Mesendoderm (in vitro differentiated cells): ENCODE measurements around the gene ATXN7L1.

Source experiments
- DNase-seq: peaks from one replicate; pipeline ENCODE4 v3.0.0; 2013
- H2AK5ac ChIP-seq: 2 replicates; pipeline ENCODE4 v1.6.1; 2013; ENCODE audit warnings: low read length, inconsistent platforms
- H2BK120ac ChIP-seq: 2 replicates; pipeline ENCODE4 v1.6.1; 2013; ENCODE audit warnings: low read depth, mild to moderate bottlenecking, low read length, moderate library complexity, mixed read lengths
- H2BK15ac ChIP-seq: replicated peaks from 2 replicates; pipeline ENCODE4 v1.6.1; 2013; ENCODE audit warnings: low read depth, mild to moderate bottlenecking, moderate library complexity
- H2BK5ac ChIP-seq: 2 replicates; pipeline ENCODE4 v1.6.1; 2013; ENCODE audit warnings: low read length, inconsistent platforms
- H3K18ac ChIP-seq: 2 replicates; pipeline ENCODE4 v1.6.1; 2013; ENCODE audit warnings: mild to moderate bottlenecking, low read length, mixed read lengths
- H3K23ac ChIP-seq: one replicate; pipeline ENCODE4 v1.6.1; 2013; ENCODE audit warnings: low read length
- H3K27ac ChIP-seq: 2 replicates; pipeline ENCODE4 v1.5.1; 2013; ENCODE audit warnings: low read depth, mild to moderate bottlenecking, inconsistent platforms, low read length, moderate library complexity
- H3K27me3 ChIP-seq: 2 replicates; pipeline ENCODE4 v1.6.1; 2013; ENCODE audit warnings: low read length, control low read depth, mild to moderate bottlenecking, inconsistent platforms; ENCODE audit not compliant: insufficient read depth, poor library complexity
- H3K36me3 ChIP-seq: 2 replicates; pipeline ENCODE4 v1.6.1; 2013; ENCODE audit warnings: low read length, inconsistent platforms; ENCODE audit not compliant: control insufficient read depth, insufficient read depth
- H3K4ac ChIP-seq: one replicate; pipeline ENCODE4 v1.6.1; 2013; ENCODE audit warnings: low read depth, mild to moderate bottlenecking, low read length, moderate library complexity
- H3K4me1 ChIP-seq: 2 replicates; pipeline ENCODE4 v1.6.1; 2013; ENCODE audit warnings: low read depth, low read length, inconsistent platforms; ENCODE audit not compliant: control insufficient read depth
- H3K4me2 ChIP-seq: 2 replicates; pipeline ENCODE4 v1.6.1; 2013; ENCODE audit warnings: low read length
- H3K4me3 ChIP-seq: 2 replicates; pipeline ENCODE4 v1.5.1; 2013; ENCODE audit warnings: mild to moderate bottlenecking, low read length
- H3K56ac ChIP-seq: one replicate; pipeline ENCODE4 v1.6.1; 2013; ENCODE audit warnings: low read length
- H3K79me1 ChIP-seq: 2 replicates; pipeline ENCODE4 v1.6.1; 2013; ENCODE audit warnings: low read length, inconsistent platforms
- H3K79me2 ChIP-seq: 2 replicates; pipeline ENCODE4 v1.6.1; 2013; ENCODE audit warnings: mild to moderate bottlenecking, low read length; ENCODE audit not compliant: control insufficient read depth, insufficient read depth
- H3K9ac ChIP-seq: 2 replicates; pipeline ENCODE4 v1.6.1; 2013; ENCODE audit warnings: low read length, inconsistent platforms
- H4K5ac ChIP-seq: one replicate; pipeline ENCODE4 v1.6.1; 2013; ENCODE audit warnings: low read length
- H4K8ac ChIP-seq: one replicate; pipeline ENCODE4 v1.6.1; 2013; ENCODE audit warnings: low read depth, mild to moderate bottlenecking, control low read depth, low read length, moderate library complexity
- WGBS: extraction: QIAGEN DNeasy Blood & Tissue Kit; methylation state at CpG from one replicate; pipeline ENCODE4 v1.1.7; 2013; ENCODE audit warnings: low lambda C conversion rate, missing lambda C conversion rate; ENCODE audit not compliant: insufficient coverage; ENCODE audit errors: extremely low coverage; 5-methylcytosine and 5-hydroxymethylcytosine counted together

Gene ATXN7L1

GRCh38 chr7:105640956-105641810, 235.2 kb downstream of the ATXN7L1 start:
- no peak overlapping the region for H2BK120ac ChIP-seq
- no peaks in the 10 kb centered on the region for H3K27me3 ChIP-seq
- WGBS = no CpG with 5 or more reads among the region's 16 CpGs
- peak overlapping the region; percentile 70 for H3K18ac ChIP-seq
- H3K4me3 ChIP-seq = no peak overlapping the region
- peaks cover 12% of the 10 kb centered on the region for H3K79me2 ChIP-seq
- DNase-seq = no peak
- H2BK15ac ChIP-seq = no peak overlapping the region
- no peak overlapping the region for H3K27ac ChIP-seq
- H3K4me2 ChIP-seq = no peak overlapping the region
- no peak overlapping the region for H4K5ac ChIP-seq
- H3K4me1 ChIP-seq = peaks cover 36% of the 10 kb centered on the region
- peaks cover 4% of the 10 kb centered on the region for H3K79me1 ChIP-seq
- H3K36me3 ChIP-seq = no peaks in the 10 kb centered on the region
- H3K9ac ChIP-seq = peak overlapping the region; percentile 15
- no peak overlapping the region for H3K23ac ChIP-seq
- peak overlapping the region; percentile 49 for H2BK5ac ChIP-seq
- H2AK5ac ChIP-seq = peak overlapping the region; percentile 59
- H3K4ac ChIP-seq = no peak overlapping the region
- H3K56ac ChIP-seq = peak overlapping the region; percentile 68
- no peak overlapping the region for H4K8ac ChIP-seq

- Histone ChIP-seq H3K4me2 (no peak overlapping the region), H4K5ac (no peak overlapping the region), H3K4ac (peak overlapping the region; percentile 86), H3K27me3 (no peaks in the 10 kb centered on the region), H3K4me1 (peaks cover 41% of the 10 kb centered on the region), H3K4me3 (no peak overlapping the region), H2BK120ac (peak overlapping the region; percentile 51), H2BK5ac (peak overlapping the region; percentile 94), H3K36me3 (no peaks in the 10 kb centered on the region), H2AK5ac (peak overlapping the region; percentile 95), H3K56ac (peak overlapping the region; percentile 84), H3K18ac (peak overlapping the region; percentile 70), H3K79me2 (peaks cover 17% of the 10 kb centered on the region), H3K79me1 (peaks cover 4% of the 10 kb centered on the region), H2BK15ac (no peak overlapping the region), H4K8ac (peak overlapping the region; percentile 17), H3K27ac (peak overlapping the region; percentile 90), H3K9ac (peak overlapping the region; percentile 45), H3K23ac (no peak overlapping the region)
- no CpG with 5 or more reads among the region's 19 CpGs for WGBS
- DNase-seq = no peak
Measured at GRCh38 chr7:105639667-105640493, 236.5 kb downstream of the ATXN7L1 start.

DNA sequence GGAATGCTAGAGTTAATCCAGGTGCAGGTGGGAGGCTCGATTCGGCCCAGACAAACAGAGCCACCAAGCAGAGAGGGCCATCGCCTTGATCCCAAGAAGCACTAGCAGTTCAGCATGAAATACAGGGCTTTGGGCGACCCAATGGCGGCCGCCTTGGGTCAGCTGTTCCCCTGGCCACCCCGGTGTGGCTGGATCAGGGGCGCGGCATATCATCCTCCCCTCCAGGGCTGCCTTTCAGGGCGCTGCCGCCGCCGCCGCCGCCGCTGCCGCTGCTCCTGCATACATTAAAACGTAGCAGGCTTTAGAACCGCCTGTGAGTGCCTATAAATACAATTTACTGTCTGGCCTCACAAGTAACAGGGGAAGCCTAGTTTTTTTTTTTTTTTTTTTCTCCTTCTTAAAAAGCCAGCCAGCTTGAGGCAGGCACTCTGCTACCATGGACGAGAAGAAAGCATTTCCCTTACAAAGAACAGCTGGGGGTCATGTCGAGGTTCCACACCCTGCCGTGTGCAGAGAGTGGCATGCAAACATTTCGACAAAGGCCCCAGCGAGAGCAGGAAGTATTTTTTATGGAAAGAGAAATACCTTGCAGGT, 237.4 kb downstream of the ATXN7L1 start:
- no peaks in the 10 kb centered on the region for H3K36me3 ChIP-seq
- peak overlapping the region; percentile 69 for H3K9ac ChIP-seq
- H3K23ac ChIP-seq = peak overlapping the region; percentile 95
- peaks cover 38% of the 10 kb centered on the region for H3K4me1 ChIP-seq
- H3K79me2 ChIP-seq = peaks cover 23% of the 10 kb centered on the region
- H2BK15ac ChIP-seq = no peak overlapping the region
- no peak overlapping the region for H4K8ac ChIP-seq
- peak overlapping the region; percentile 2 for H2AK5ac ChIP-seq
- peak overlapping the region; percentile 53 for H3K18ac ChIP-seq
- H3K4me3 ChIP-seq = no peak overlapping the region
- H3K56ac ChIP-seq = peak overlapping the region; percentile 91
- peak overlapping the region; percentile 59 for H4K5ac ChIP-seq
- DNase-seq = peak; percentile 89
- H2BK5ac ChIP-seq = peak overlapping the region; percentile 96
- H3K4me2 ChIP-seq = peak overlapping the region; percentile 53
- no CpG with 5 or more reads among the region's 24 CpGs for WGBS
- H3K27ac ChIP-seq = peak overlapping the region; percentile 90
- H3K4ac ChIP-seq = peak overlapping the region; percentile 82
- peaks cover 4% of the 10 kb centered on the region for H3K79me1 ChIP-seq
- H2BK120ac ChIP-seq = peak overlapping the region; percentile 92
- no peaks in the 10 kb centered on the region for H3K27me3 ChIP-seq

- peak overlapping the region; percentile 96 for H2BK5ac ChIP-seq
- H3K79me1 ChIP-seq = peaks cover 4% of the 10 kb centered on the region
- H3K56ac ChIP-seq = peak overlapping the region; percentile 91
- H3K36me3 ChIP-seq = peaks cover 1% of the 10 kb centered on the region
- H3K4me1 ChIP-seq = peaks cover 33% of the 10 kb centered on the region
- peak overlapping the region; percentile 59 for H4K5ac ChIP-seq
- no peak overlapping the region for H4K8ac ChIP-seq
- peaks cover 23% of the 10 kb centered on the region for H3K79me2 ChIP-seq
- peak overlapping the region; percentile 53 for H3K4me2 ChIP-seq
- H3K9ac ChIP-seq = peak overlapping the region; percentile 69
- H3K27me3 ChIP-seq = no peaks in the 10 kb centered on the region
- peak overlapping the region; percentile 53 for H3K18ac ChIP-seq
- H3K4ac ChIP-seq = peak overlapping the region; percentile 82
- WGBS = no CpG with 5 or more reads among the region's 8 CpGs
- H3K27ac ChIP-seq = peak overlapping the region; percentile 90
- no peak for DNase-seq
- peak overlapping the region; percentile 2 for H2AK5ac ChIP-seq
- H3K4me3 ChIP-seq = no peak overlapping the region
- H2BK15ac ChIP-seq = no peak overlapping the region
- no peak overlapping the region for H3K23ac ChIP-seq
- H2BK120ac ChIP-seq = peak overlapping the region; percentile 92
Measured at GRCh38 chr7:105638334-105638733, 238.1 kb downstream of the ATXN7L1 start.

DNA sequence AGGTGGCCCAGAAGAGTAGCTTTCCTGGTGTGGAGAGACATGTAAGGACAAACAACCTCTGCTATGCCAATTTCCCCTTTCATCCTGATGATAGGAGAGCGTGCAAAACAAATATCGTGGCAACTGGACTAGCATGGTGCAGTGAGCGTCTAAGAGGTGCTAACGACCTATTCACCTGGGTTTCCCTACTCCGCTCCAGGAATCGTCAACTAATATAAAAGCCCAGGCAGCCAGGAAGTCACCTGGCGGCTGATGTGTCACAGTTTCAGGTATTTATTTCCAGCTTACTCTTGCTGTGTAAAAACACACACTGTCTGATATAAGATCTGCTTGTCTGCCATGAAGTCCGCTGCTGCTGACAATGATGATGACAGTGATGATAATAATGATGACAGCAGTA, 238.6 kb downstream of the ATXN7L1 start:
- peak overlapping the region; percentile 26 for H3K4me2 ChIP-seq
- H3K9ac ChIP-seq = peak overlapping the region; percentile 69
- H2BK5ac ChIP-seq = peak overlapping the region; percentile 43
- H4K5ac ChIP-seq = no peak overlapping the region
- peak overlapping the region; percentile 91 for H3K56ac ChIP-seq
- H2BK15ac ChIP-seq = no peak overlapping the region
- H3K27me3 ChIP-seq = no peaks in the 10 kb centered on the region
- H2AK5ac ChIP-seq = no peak overlapping the region
- no peak overlapping the region for H3K4ac ChIP-seq
- H3K36me3 ChIP-seq = peaks cover 1% of the 10 kb centered on the region
- H2BK120ac ChIP-seq = no peak overlapping the region
- H4K8ac ChIP-seq = no peak overlapping the region
- H3K27ac ChIP-seq = peak overlapping the region; percentile 90
- H3K4me3 ChIP-seq = peak overlapping the region; percentile 8
- DNase-seq = no peak
- peaks cover 23% of the 10 kb centered on the region for H3K79me2 ChIP-seq
- no peak overlapping the region for H3K23ac ChIP-seq
- peaks cover 29% of the 10 kb centered on the region for H3K4me1 ChIP-seq
- peaks cover 4% of the 10 kb centered on the region for H3K79me1 ChIP-seq
- WGBS = no CpG with 5 or more reads among the region's 8 CpGs
- H3K18ac ChIP-seq = no peak overlapping the region
